ENCODE measurements around the gene PILRA. TPM values are rescaled to one million over a fixed set of nuclear protein-coding genes. Genes with fewer than 3 reads are reported as not detected.
"Not testable (repeated sequence)": the region's sequence is repeated elsewhere in the genome, so short reads cannot be mapped to it uniquely, and the experiment has no call there.

The PILRA gene
- total RNA-seq, 2 experiments from 2014 or later: 0.68 TPM

DNA sequence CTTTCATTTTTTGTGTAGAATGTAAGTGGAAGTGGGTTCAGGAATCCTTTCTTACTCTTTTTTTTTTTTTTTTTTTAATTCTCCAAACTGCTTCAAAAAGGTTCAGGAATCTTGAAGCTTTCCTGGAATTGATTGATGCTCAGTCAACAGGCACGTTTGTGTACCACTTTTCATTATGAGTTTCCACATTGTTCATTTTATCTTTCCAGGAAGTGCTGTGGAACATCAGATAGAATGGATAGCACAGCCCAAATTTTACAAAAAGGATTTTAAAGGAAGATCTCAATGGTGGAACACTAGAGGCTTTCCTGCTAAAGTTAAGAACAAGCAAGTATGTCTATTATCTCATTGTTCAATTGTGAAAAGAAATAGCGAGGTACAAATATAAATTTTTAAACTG lies 64.9 kb downstream of the PILRA start:
- H3K4me1 Mint-ChIP-seq: peaks cover 23% of the 10 kb centered on the region
- no peak for DNase-seq
- no peaks in the 10 kb centered on the region for H3K9me3 Mint-ChIP-seq
- no peaks in the 10 kb centered on the region for H3K27me3 Mint-ChIP-seq
- H3K27ac Mint-ChIP-seq: no peak overlapping the region
- peaks cover 25% of the 10 kb centered on the region for H3K36me3 Mint-ChIP-seq
- no peak overlapping the region for H3K4me3 Mint-ChIP-seq

DNA sequence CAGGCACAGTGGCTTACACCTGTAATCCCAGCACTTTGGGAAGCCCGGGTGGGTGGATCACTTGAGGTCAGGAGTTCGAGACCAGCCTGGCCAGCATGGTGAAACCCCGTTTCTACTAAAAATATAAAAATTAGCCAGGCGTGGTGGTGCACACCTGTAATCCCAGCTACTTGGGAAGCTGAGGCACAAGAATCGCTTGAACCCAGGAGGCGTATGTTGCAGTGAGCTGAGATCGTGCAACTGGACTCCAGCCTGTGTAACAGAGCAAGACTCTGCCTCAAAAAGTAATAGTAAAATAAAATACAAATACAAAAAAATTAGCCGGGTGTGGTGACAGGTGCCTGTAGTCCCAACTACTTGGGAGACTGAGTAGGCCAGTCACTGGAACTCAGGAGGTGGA lies 65.4 kb downstream of the PILRA start:
- not testable (repeated sequence) for H3K4me3 Mint-ChIP-seq, H3K27ac Mint-ChIP-seq, H3K9me3 Mint-ChIP-seq, DNase-seq, H3K27me3 Mint-ChIP-seq
- Mint-ChIP-seq H3K4me1 (peaks cover 18% of the 10 kb centered on the region), H3K36me3 (peaks cover 20% of the 10 kb centered on the region)

DNA sequence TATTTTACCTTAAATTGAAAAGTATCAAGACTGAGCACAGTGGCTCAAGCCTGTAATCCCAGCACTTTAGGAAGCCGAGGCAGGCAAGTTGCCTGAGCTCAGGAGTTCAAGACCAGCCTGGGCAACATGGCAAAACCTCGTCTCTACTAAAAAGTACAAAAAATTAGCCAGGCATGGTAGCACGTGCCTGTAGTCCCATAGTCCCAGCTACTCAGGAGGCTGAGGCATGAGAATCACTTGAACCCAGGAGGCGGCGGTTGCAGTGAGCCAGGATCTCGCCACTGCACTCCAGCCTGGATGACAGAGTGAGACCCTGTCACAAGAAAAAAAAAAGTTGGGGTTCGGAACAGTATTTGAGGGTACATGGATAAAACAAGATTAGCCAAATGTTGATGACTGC lies 66.0 kb downstream of the PILRA start:
- not testable (repeated sequence) for H3K9me3 Mint-ChIP-seq, H3K27ac Mint-ChIP-seq, DNase-seq

DNA sequence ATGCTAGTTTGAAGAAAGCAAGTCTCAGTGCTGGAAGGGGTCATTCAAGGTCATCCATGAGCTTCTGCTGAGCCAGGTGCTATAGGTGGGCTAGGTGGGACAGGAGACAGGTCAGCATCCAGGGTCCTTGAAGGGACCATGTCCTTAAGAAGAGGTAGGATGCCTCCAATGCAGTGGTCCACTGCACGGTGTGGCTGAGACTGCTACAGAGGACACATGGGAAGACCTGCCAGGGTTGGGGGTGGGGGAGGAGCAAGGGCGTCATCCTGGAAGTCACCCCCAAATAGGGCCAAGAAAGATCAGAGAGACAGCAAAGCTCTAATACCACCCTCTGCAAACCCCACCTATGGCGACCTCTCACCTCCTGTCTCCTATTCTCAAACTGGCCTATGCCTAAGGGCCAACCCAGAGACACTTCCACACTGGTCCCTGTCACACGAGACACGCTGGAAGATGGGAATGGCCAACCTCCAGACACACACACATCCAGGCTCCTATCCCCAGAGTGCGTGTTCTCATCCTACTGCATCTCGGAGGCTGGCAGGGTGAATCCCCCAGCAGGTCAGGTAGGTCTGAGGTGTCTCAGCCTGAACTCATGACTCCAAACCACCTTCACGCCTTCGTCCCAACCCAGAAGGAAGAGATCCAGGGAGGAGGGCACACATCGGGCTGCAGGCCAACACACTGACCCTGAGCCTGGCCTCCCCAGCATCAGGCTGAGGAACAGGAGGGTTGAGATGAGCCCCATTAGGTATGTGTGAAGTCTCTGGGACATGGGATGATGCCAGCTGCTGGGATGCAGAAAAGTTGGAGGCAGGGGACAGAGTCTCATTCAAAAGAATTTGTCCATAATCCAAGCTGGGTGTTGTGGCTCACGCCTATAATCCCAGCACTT lies 68.6 kb downstream of the PILRA start:
- peaks cover 16% of the 10 kb centered on the region for H3K4me1 Mint-ChIP-seq
- no peaks in the 10 kb centered on the region for H3K9me3 Mint-ChIP-seq
- DNase-seq: no peak
- H3K36me3 Mint-ChIP-seq: no peaks in the 10 kb centered on the region
- H3K27me3 Mint-ChIP-seq: no peaks in the 10 kb centered on the region
- H3K4me3 Mint-ChIP-seq: no peak overlapping the region
- H3K27ac Mint-ChIP-seq: no peak overlapping the region

More for the DNA sequence above, 66.0 kb downstream of the PILRA start:
- peaks cover 14% of the 10 kb centered on the region for H3K4me1 Mint-ChIP-seq
- H3K36me3 Mint-ChIP-seq: peaks cover 15% of the 10 kb centered on the region
- H3K27me3 Mint-ChIP-seq, H3K4me3 Mint-ChIP-seq: not testable (repeated sequence)

DNA sequence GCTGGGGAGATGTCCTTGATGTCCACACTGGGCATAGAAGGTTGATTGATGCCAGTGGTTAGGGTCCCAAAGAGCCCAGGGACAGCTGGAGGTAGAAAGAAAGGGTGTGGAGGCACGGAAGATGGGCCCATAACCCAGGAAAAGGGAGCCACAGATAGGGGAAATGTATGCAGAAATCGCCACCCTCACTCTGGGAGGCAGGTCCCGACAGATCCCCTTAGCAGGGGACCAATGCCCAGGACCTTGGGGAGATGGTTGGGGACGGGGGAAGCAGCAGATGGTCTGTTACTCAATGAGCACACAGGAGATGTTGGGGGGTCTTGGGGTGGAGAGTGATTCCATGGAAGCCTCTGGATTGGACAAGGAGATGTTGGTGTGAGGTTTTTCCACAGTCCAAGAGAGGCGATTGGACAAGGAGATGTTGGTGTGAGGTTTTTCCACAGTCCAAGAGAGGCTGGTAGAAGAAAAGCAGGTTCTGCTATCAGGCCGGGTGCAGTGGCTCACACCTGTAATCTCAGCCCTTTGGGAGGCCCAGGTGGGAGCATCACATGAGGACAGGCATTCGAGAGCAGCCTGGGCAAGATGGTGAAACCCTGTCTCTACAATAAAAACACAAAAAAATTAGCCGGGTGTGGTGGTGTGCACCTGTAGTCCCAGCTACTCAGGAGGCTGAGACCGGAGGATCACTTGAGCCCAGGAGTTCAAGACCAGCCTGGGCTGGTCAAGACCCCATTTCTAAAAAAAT lies 70.0 kb downstream of the PILRA start:
- no peak for DNase-seq
- H3K9me3 Mint-ChIP-seq: no peaks in the 10 kb centered on the region
- H3K27ac Mint-ChIP-seq: no peak overlapping the region
- no peaks in the 10 kb centered on the region for H3K36me3 Mint-ChIP-seq
- H3K4me3 Mint-ChIP-seq: no peak overlapping the region
- no peaks in the 10 kb centered on the region for H3K27me3 Mint-ChIP-seq
- H3K4me1 Mint-ChIP-seq: peaks cover 15% of the 10 kb centered on the region

DNA sequence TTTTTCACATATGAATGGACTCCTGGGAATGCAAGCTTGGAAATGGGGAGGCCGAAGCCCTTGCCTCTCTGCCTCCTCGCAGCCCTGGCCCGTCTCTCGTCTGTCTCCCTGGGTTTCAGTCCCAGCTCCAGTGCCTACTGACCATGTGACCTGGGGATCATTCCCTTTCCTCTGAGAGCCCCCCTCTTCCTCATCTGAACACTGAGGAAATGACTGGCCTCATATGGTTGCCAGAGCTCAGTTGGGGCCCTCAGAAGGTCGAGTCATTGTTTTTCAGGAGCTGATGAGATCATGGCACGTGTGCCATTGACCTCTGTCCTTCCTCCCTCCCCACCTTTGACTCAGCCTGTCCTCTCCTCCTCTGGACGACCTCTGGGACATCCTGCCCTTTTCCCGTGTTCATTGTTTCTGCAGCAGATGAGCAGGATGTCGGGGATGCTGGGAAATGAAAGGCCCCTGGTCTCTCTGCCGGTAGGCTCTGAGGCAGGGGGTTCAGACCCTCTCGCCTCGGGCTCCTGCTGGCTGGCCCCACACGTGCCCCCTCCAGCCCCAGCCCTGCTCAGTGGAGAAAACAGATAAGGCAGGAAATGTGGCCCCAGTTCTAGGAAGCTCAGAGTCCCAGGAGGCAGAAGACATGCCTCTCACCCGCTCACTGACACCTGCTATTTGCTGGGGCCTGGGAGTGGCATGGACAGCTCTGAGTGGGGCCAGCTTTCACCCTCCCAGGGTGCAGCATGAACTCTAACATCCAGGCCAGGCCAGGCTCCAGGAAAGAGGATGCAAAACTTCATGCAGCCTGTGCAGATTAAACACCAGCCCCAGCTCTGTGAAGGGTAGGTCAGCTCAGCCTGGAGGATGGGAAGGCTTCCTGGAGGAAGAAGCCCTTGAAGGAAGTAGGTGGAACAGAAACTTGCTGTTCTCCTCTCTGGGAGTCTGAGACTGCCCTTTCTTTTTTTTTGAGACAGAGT lies 71.3 kb downstream of the PILRA start:
- Mint-ChIP-seq H3K4me3 (no peak overlapping the region), H3K27me3 (no peaks in the 10 kb centered on the region), H3K36me3 (no peaks in the 10 kb centered on the region), H3K9me3 (no peaks in the 10 kb centered on the region), H3K27ac (peak overlapping the region; percentile 79), H3K4me1 (peaks cover 15% of the 10 kb centered on the region)
- DNase-seq: no peak

DNA sequence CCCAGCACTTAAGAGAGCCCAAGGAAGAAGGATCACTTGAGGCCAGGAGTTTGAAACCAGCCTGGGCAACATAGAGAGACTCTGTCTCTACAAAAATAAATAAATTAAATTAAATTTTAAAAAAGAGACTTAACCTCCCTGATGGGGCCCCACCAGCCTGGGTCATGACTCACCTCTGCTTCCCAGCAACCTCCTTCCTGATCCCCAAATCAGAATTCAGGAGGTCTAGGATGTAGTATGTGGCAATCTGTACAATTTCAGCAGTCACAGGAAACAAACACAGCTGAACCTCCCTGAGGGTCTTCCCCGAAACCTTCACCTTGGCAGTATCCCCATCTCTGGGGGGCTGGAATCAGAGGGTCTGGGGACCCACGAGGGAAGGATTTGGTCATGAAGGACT lies 72.8 kb downstream of the PILRA start:
- Mint-ChIP-seq H3K4me3 (no peak overlapping the region), H3K4me1 (peaks cover 18% of the 10 kb centered on the region), H3K9me3 (no peaks in the 10 kb centered on the region), H3K27me3 (no peaks in the 10 kb centered on the region), H3K27ac (no peak overlapping the region), H3K36me3 (no peaks in the 10 kb centered on the region)
- no peak for DNase-seq

DNA sequence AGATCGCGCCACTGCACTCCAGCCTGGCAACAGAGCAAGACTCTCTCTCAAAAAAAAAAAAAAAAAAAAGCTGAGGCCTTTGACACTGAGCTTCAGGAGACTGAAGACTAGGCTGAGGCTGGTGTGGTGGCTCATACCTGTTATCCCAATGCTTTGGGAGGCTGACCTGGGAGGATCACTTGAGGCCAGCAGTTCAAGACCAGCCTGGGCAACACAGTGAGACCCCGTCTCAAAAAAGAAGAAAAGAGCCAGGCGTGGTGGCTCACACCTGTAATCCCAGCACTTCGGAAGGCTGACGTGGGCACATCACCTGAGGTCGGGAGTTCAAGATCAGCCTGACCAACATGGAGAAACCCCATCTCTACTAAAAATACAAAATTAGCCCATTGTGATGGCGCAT lies 74.1 kb downstream of the PILRA start:
- DNase-seq, H3K9me3 Mint-ChIP-seq, H3K4me3 Mint-ChIP-seq, H3K36me3 Mint-ChIP-seq, H3K27ac Mint-ChIP-seq, H3K27me3 Mint-ChIP-seq: not testable (repeated sequence)
- H3K4me1 Mint-ChIP-seq: peaks cover 18% of the 10 kb centered on the region

DNA sequence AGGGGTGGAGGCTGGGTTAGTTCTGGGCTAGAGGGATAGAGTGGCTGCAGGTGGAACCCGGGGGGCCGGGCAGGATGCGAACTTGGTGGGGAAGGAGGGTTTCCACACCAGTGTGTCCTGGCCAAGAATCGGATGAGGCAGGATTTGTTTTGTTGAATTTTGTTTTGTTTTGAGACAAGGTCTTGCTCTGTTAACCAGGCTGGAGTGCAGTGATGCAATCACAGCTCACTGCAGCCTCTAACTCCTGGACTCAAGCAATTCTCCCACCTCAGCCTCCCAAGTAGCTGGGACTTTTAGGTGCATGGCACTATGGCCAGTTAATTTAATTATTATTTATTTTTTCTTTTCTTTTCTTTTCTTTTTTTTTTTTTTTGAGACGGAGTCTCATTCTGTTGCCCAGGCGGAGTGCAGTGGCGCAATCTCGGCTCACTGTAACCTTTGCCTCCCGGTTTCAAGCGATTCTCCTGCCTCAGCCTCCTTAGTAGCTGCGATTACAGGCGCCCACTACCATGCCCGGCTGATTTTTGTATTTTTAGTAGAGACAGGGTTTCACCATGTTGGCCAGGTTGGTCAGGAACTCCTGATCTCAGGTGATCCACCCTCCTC lies 76.0 kb downstream of the PILRA start:
- Mint-ChIP-seq H3K27ac (no peak overlapping the region), H3K9me3 (no peaks in the 10 kb centered on the region), H3K4me3 (no peak overlapping the region), H3K27me3 (no peaks in the 10 kb centered on the region), H3K4me1 (peaks cover 16% of the 10 kb centered on the region), H3K36me3 (no peaks in the 10 kb centered on the region)
- DNase-seq: no peak

Other genes with a start within 250 kb of the PILRA start
- 1 to 10 TPM; 3.2 to 3.3 TPM for gene MBLAC1, start 246.5 kb upstream of the PILRA start, total RNA-seq
- 100 to 1,000 TPM; 101 to 104 TPM for gene LAMTOR4, start 224.6 kb upstream of the PILRA start, total RNA-seq
- 10 to 100 TPM; 17.0 to 20.0 TPM for gene TRAPPC14, start 214.8 kb upstream of the PILRA start, total RNA-seq
- 1 to 10 TPM; 2.9 to 3.6 TPM for gene GAL3ST4, start 204.9 kb upstream of the PILRA start, total RNA-seq
- 1 to 10 TPM; 3.6 to 3.9 TPM for gene GPC2, start 196.1 kb upstream of the PILRA start, total RNA-seq
- gene STAG3, start 195.6 kb upstream of the PILRA start, total RNA-seq: 10 to 100 TPM; 21.1 to 21.4 TPM
- 10 to 100 TPM; 33.4 to 34.5 TPM for gene PVRIG, start 153.5 kb upstream of the PILRA start, total RNA-seq
- not detected for gene SPDYE3, start 65.8 kb upstream of the PILRA start, total RNA-seq
- 10 to 100 TPM; 24.5 to 28.3 TPM for gene PILRB, start 15.4 kb upstream of the PILRA start, total RNA-seq
- 1 to 10 TPM; 2.9 to 3.0 TPM for gene ZCWPW1, start 55.2 kb downstream of the PILRA start, total RNA-seq
- 10 to 100 TPM; 60.1 to 65.4 TPM for gene MEPCE, start 56.3 kb downstream of the PILRA start, total RNA-seq
- 10 to 100 TPM; 45.7 to 46.4 TPM for gene PPP1R35, start 63.0 kb downstream of the PILRA start, total RNA-seq
- 1 to 10 TPM; 1.0 to 1.5 TPM for gene SPACDR, start 90.8 kb downstream of the PILRA start, total RNA-seq
- 10 to 100 TPM; 81.4 to 83.7 TPM for gene TSC22D4, start 105.7 kb downstream of the PILRA start, total RNA-seq
- gene NYAP1, start 110.4 kb downstream of the PILRA start, total RNA-seq: under 1 TPM; 0.29 to 0.34 TPM
- 10 to 100 TPM; 52.4 to 55.4 TPM for gene AGFG2, start 165.7 kb downstream of the PILRA start, total RNA-seq
- 1 to 10 TPM; 4.4 to 6.0 TPM for gene SAP25, start 200.4 kb downstream of the PILRA start, total RNA-seq
- 10 to 100 TPM; 65.6 to 68.1 TPM for gene LRCH4, start 212.6 kb downstream of the PILRA start, total RNA-seq
- under 1 TPM; 0.54 to 0.80 TPM for gene FBXO24, start 212.8 kb downstream of the PILRA start, total RNA-seq
- 1 to 10 TPM; 4.0 TPM for gene PCOLCE, start 228.9 kb downstream of the PILRA start, total RNA-seq
- 10 to 100 TPM in 1 of 2 experiments, 1 to 10 TPM in 1; 9.7 to 10.0 TPM for gene MOSPD3, start 239.1 kb downstream of the PILRA start, total RNA-seq